Measurements from ENCODE around the gene NLE1. TPM values are rescaled to one million over a fixed set of nuclear protein-coding genes. Genes with fewer than 3 reads are reported as not detected.

The NLE1 gene
- total RNA-seq = 10 to 100 TPM in 1 of 2 donors, 1 to 10 TPM in 1; 6.1 to 10.4 TPM
- 1 to 10 TPM; 4.5 to 5.6 TPM for polyA plus RNA-seq
- long read RNA-seq, donor 1, full-length matches to known transcripts = 28 of 39 reads
- long read RNA-seq, donor 1, partial matches to known transcripts = 4 of 39 reads
- long read RNA-seq, donor 1, other reads (novel, unspliced or antisense) = 7 of 39 reads
- long read RNA-seq, donor 2, full-length matches to known transcripts = 2 of 8 reads
- long read RNA-seq, donor 2, partial matches to known transcripts = 2 of 8 reads
- long read RNA-seq, donor 2, other reads (novel, unspliced or antisense) = 4 of 8 reads

GRCh38 chr17:35141681-35142466, at the start of gene NLE1:
Gene NLE1, minus strand, starts transcription at chr17:35142303. Its CDS starts 28 bp downstream, at chr17:35142275.
- ATAC-seq (ENCODE audit: low FRiP score) (peak; percentile 97), DNase-seq (peak; percentile 87 to 95)
- H3K27ac ChIP-seq (ENCODE audit: low read depth in 1 of 2, low read length in 2 of 2) = no peak within 1 kb of the TSS
- 1% methylated on average over 57 to 65 of the region's 65 CpGs for WGBS, 2 donors
- peaks cover 0 to 5% of the 10 kb centered on the region in 2 donors for H3K36me3 ChIP-seq (ENCODE audit: control insufficient read depth in 1 of 2, insufficient read depth in 2 of 2, low read length in 1 of 2)
- no peaks in the 10 kb centered on the region for H3K27me3 ChIP-seq (ENCODE audit: control insufficient read depth in 1 of 2, insufficient read depth in 2 of 2, low read length in 1 of 2)
- intact Hi-C loops (cut with DNase I) = no loop called here
- no peaks in the 10 kb centered on the region for H3K4me1 ChIP-seq (ENCODE audit: control insufficient read depth in 1 of 2, insufficient read depth in 2 of 2, low read length in 2 of 2)
- H3K4me3 ChIP-seq (ENCODE audit: low read length in 2 of 2) = peak within 1 kb of the TSS; percentile 66 to 82
- no peaks in the 10 kb centered on the region for H3K9me3 ChIP-seq (ENCODE audit: control insufficient read depth, low read length)

GRCh38 chr17:35191001-35191695, 49.0 kb upstream of the NLE1 start:
- Histone ChIP-seq H3K27ac (ENCODE audit: low read depth in 1 of 2, low read length in 2 of 2) (no peak overlapping the region), H3K4me1 (ENCODE audit: control insufficient read depth in 1 of 2, insufficient read depth in 2 of 2, low read length in 2 of 2) (no peaks in the 10 kb centered on the region), H3K9me3 (ENCODE audit: control insufficient read depth, low read length) (no peaks in the 10 kb centered on the region), H3K36me3 (ENCODE audit: control insufficient read depth in 1 of 2, insufficient read depth in 2 of 2, low read length in 1 of 2) (no peaks in the 10 kb centered on the region), H3K4me3 (ENCODE audit: low read length in 2 of 2) (no peak overlapping the region), H3K27me3 (ENCODE audit: control insufficient read depth in 1 of 2, insufficient read depth in 2 of 2, low read length in 1 of 2) (no peaks in the 10 kb centered on the region)
- intact Hi-C loops (cut with DNase I) = no loop called here
- ATAC-seq (ENCODE audit: low FRiP score) (no peak), DNase-seq (no peak)
- WGBS, 2 donors = 75 to 76% methylated on average over 11 of the region's 11 CpGs

- no peaks in the 10 kb centered on the region for H3K36me3 ChIP-seq (ENCODE audit: control insufficient read depth in 1 of 2, insufficient read depth in 2 of 2, low read length in 1 of 2)
- H3K27ac ChIP-seq (ENCODE audit: low read depth in 1 of 2, low read length in 2 of 2) = no peak overlapping the region
- DNase-seq (no peak), ATAC-seq (ENCODE audit: low FRiP score) (no peak)
- no peaks in the 10 kb centered on the region for H3K9me3 ChIP-seq (ENCODE audit: control insufficient read depth, low read length)
- 75 to 83% methylated on average over 3 of the region's 3 CpGs for WGBS, 2 donors
- no peaks in the 10 kb centered on the region for H3K27me3 ChIP-seq (ENCODE audit: control insufficient read depth in 1 of 2, insufficient read depth in 2 of 2, low read length in 1 of 2)
- H3K4me1 ChIP-seq (ENCODE audit: control insufficient read depth in 1 of 2, insufficient read depth in 2 of 2, low read length in 2 of 2) = no peaks in the 10 kb centered on the region
- intact Hi-C loops (cut with DNase I) = no loop called here
- H3K4me3 ChIP-seq (ENCODE audit: low read length in 2 of 2) = no peak overlapping the region
These were observed 47.2 kb upstream of the NLE1 start for GRCh38 chr17:35189291-35189690.

- intact Hi-C loops (cut with DNase I) = no loop called here
- Histone ChIP-seq H3K27ac (ENCODE audit: low read depth in 1 of 2, low read length in 2 of 2) (no peak overlapping the region), H3K36me3 (ENCODE audit: control insufficient read depth in 1 of 2, insufficient read depth in 2 of 2, low read length in 1 of 2) (no peaks in the 10 kb centered on the region), H3K4me3 (ENCODE audit: low read length in 2 of 2) (no peak overlapping the region), H3K4me1 (ENCODE audit: control insufficient read depth in 1 of 2, insufficient read depth in 2 of 2, low read length in 2 of 2) (no peaks in the 10 kb centered on the region), H3K27me3 (ENCODE audit: control insufficient read depth in 1 of 2, insufficient read depth in 2 of 2, low read length in 1 of 2) (no peaks in the 10 kb centered on the region), H3K9me3 (ENCODE audit: control insufficient read depth, low read length) (no peaks in the 10 kb centered on the region)
- WGBS, 2 donors = 14 to 33% methylated on average over 2 of the region's 2 CpGs
- DNase-seq = no peak
- ATAC-seq (ENCODE audit: low FRiP score) = no peak
These were observed 46.0 kb upstream of the NLE1 start for GRCh38 chr17:35188111-35188510.

- Histone ChIP-seq H3K27me3 (ENCODE audit: control insufficient read depth in 1 of 2, insufficient read depth in 2 of 2, low read length in 1 of 2) (no peaks in the 10 kb centered on the region), H3K4me1 (ENCODE audit: control insufficient read depth in 1 of 2, insufficient read depth in 2 of 2, low read length in 2 of 2) (no peaks in the 10 kb centered on the region), H3K9me3 (ENCODE audit: control insufficient read depth, low read length) (no peaks in the 10 kb centered on the region), H3K36me3 (ENCODE audit: control insufficient read depth in 1 of 2, insufficient read depth in 2 of 2, low read length in 1 of 2) (no peaks in the 10 kb centered on the region), H3K4me3 (ENCODE audit: low read length in 2 of 2) (no peak overlapping the region), H3K27ac (ENCODE audit: low read depth in 1 of 2, low read length in 2 of 2) (no peak overlapping the region)
- DNase-seq = no peak
- no peak for ATAC-seq (ENCODE audit: low FRiP score)
- WGBS, 2 donors = 80 to 87% methylated on average over 2 of the region's 2 CpGs
- intact Hi-C loops (cut with DNase I) = no loop called here
These were observed 45.4 kb upstream of the NLE1 start for GRCh38 chr17:35187481-35187880.

GRCh38 chr17:35185849-35186248, 43.7 kb upstream of the NLE1 start:
- H3K4me1 ChIP-seq (ENCODE audit: control insufficient read depth in 1 of 2, insufficient read depth in 2 of 2, low read length in 2 of 2) = no peaks in the 10 kb centered on the region
- no peaks in the 10 kb centered on the region for H3K27me3 ChIP-seq (ENCODE audit: control insufficient read depth in 1 of 2, insufficient read depth in 2 of 2, low read length in 1 of 2)
- intact Hi-C loops (cut with DNase I) = no loop called here
- H3K36me3 ChIP-seq (ENCODE audit: control insufficient read depth in 1 of 2, insufficient read depth in 2 of 2, low read length in 1 of 2) = no peaks in the 10 kb centered on the region
- DNase-seq (no peak), ATAC-seq (ENCODE audit: low FRiP score) (no peak)
- no peak overlapping the region for H3K4me3 ChIP-seq (ENCODE audit: low read length in 2 of 2)
- H3K9me3 ChIP-seq (ENCODE audit: control insufficient read depth, low read length) = no peaks in the 10 kb centered on the region
- H3K27ac ChIP-seq (ENCODE audit: low read depth in 1 of 2, low read length in 2 of 2) = no peak overlapping the region
- WGBS, 2 donors = 13 to 25% methylated on average over 1 of the region's 1 CpG

GRCh38 chr17:35184274-35184673, 42.2 kb upstream of the NLE1 start:
- Histone ChIP-seq H3K4me1 (ENCODE audit: control insufficient read depth in 1 of 2, insufficient read depth in 2 of 2, low read length in 2 of 2) (no peaks in the 10 kb centered on the region), H3K27me3 (ENCODE audit: control insufficient read depth in 1 of 2, insufficient read depth in 2 of 2, low read length in 1 of 2) (no peaks in the 10 kb centered on the region), H3K36me3 (ENCODE audit: control insufficient read depth in 1 of 2, insufficient read depth in 2 of 2, low read length in 1 of 2) (no peaks in the 10 kb centered on the region), H3K4me3 (ENCODE audit: low read length in 2 of 2) (no peak overlapping the region), H3K27ac (ENCODE audit: low read depth in 1 of 2, low read length in 2 of 2) (no peak overlapping the region), H3K9me3 (ENCODE audit: control insufficient read depth, low read length) (no peaks in the 10 kb centered on the region)
- DNase-seq (no peak), ATAC-seq (ENCODE audit: low FRiP score) (no peak)
- intact Hi-C loops (cut with DNase I) = no loop called here
- WGBS, 2 donors = 44 to 47% methylated on average over 3 of the region's 3 CpGs

GRCh38 chr17:35183332-35183731, 41.2 kb upstream of the NLE1 start:
- no peak overlapping the region for H3K27ac ChIP-seq (ENCODE audit: low read depth in 1 of 2, low read length in 2 of 2)
- DNase-seq = no peak
- 65 to 70% methylated on average over 6 of the region's 6 CpGs for WGBS, 2 donors
- H3K36me3 ChIP-seq (ENCODE audit: control insufficient read depth in 1 of 2, insufficient read depth in 2 of 2, low read length in 1 of 2) = no peaks in the 10 kb centered on the region
- intact Hi-C loops (cut with DNase I) = no loop called here
- H3K9me3 ChIP-seq (ENCODE audit: control insufficient read depth, low read length) = no peaks in the 10 kb centered on the region
- no peaks in the 10 kb centered on the region for H3K27me3 ChIP-seq (ENCODE audit: control insufficient read depth in 1 of 2, insufficient read depth in 2 of 2, low read length in 1 of 2)
- no peak for ATAC-seq (ENCODE audit: low FRiP score)
- no peak overlapping the region for H3K4me3 ChIP-seq (ENCODE audit: low read length in 2 of 2)
- H3K4me1 ChIP-seq (ENCODE audit: control insufficient read depth in 1 of 2, insufficient read depth in 2 of 2, low read length in 2 of 2) = no peaks in the 10 kb centered on the region
